Pancreas (tissue), 10 donors: ENCODE results near the gene PLA2G6. TPM values are rescaled to one million over a fixed set of nuclear protein-coding genes. Genes with fewer than 3 reads are reported as not detected.

Experiments used
- ATAC-seq, 4 donors: fragments of 200-7000 bp; cut with Tn5 transposase; one replicate each; pipeline versions ENCODE4 v1.8.0 to v1.9.1; 2020; ENCODE audit warnings: mild to moderate bottlenecking in 4 of 4, moderate library complexity in 4 of 4
- DNase-seq, 6 donors: peaks; one replicate each; pipeline ENCODE4 v3.0.0-alpha.2; 2020
- FAIRE-seq: peaks from 2 replicates; lab custom pipeline; 2012; peaks lifted over from hg19 to GRCh38; lab: Jason Lieb, UNC
- H3K27ac ChIP-seq, 4 donors: fragments of 200-600 bp; sonication (generic); 1 replicate in 3 of 4; 2 replicates in 1 of 4; pipeline versions ENCODE4 v1.5.0 to v1.8.0; 2020
- H3K27me3 ChIP-seq, 4 donors: fragments of 200-600 bp; one replicate each; pipeline ENCODE4 v1.8.0; 2021
- H3K36me3 ChIP-seq, 3 donors: fragments of 200-600 bp; sonication (generic) in 1 of 3; one replicate each; pipeline versions ENCODE4 v1.5.0 to v1.8.0; 2020 to 2021
- H3K4me1 ChIP-seq, 3 donors: fragments of 200-600 bp; one replicate each; pipeline ENCODE4 v1.8.0; 2021
- H3K4me3 ChIP-seq, 4 donors: fragments of 200-600 bp; sonication (generic) in 2 of 4; one replicate each; pipeline versions ENCODE4 v1.5.0 to v1.8.0; 2020 to 2021
- H3K9me3 ChIP-seq, 4 donors: fragments of 200-600 bp; one replicate each; pipeline ENCODE4 v1.8.0; 2021
- WGBS, 2 donors: extraction: QIAGEN DNeasy Blood & Tissue Kit; methylation state at CpG; one replicate each; pipeline ENCODE4 v1.1.7; 2013; 5-methylcytosine and 5-hydroxymethylcytosine counted together
- intact Hi-C, 3 donors: fragments of 100-400 bp; cut with DNase I; formaldehyde crosslinking; loops; one replicate each; pipeline versions ENCODE4 v1.11.1 to v1.14.2; 2022
- polyA plus RNA-seq, 2 donors: library from polyadenylated mRNA; stranded (reverse); fragments of 200-250 nt; gene quantifications; one replicate each; pipeline ENCODE4 v1.2.3, GENCODE V29; 2013
- total RNA-seq, 6 donors: library from RNA; stranded (reverse); fragmentation: NEBNext Ultra II Directional in 4 of 6; extraction: Animal tissue kit (Norgen Biotek cat#: 25700) in 4 of 6; gene quantifications; one replicate each; pipeline versions ENCODE4 v1.2.1 to v1.2.4, GENCODE V29; 2021 to 2023
- TF ChIP-seq, protein P1 (sequence below), 4 donors: fragments of 200-600 bp; sonication (generic) in 3 of 4; IDR thresholded peaks; one replicate each; pipeline versions ENCODE4 v1.5.0 to v1.8.0; 2021; ENCODE audit warnings: antibody characterized with exemption in 4 of 4
- donor health status: healthy with polysubstance abuse.
- donor health status: DM: no; HTN: no; CAD: no; lungs with moderate emphysema.
- donor health status: DM: no; HTN: no; CAD: no.
- donor health status: control.
- donor health status: control.
- donor health status: Bipolar disorder and iron deficiency.
- donor health status: DM: yes; HTN: yes; CAD: no.
- donor health status: DM: no; HTN: no; CAD: no.
- donor health status: DM: no; HTN: no; CAD: no.
- donor health status: DM: yes; HTN: yes; CAD: no.

Gene PLA2G6
- total and polyA plus RNA-seq, 8 donors = 8.7 to 109 (median 26.1) TPM

- Histone ChIP-seq H3K4me1 (peaks cover 0 to 10% (median 0%) of the 10 kb centered on the region in 3 donors), H3K4me3 (peak overlapping the region in 3 of 4 donors; percentile 3 to 71 (median 67)), H3K36me3 (no peaks in the 10 kb centered on the region), H3K27ac (peak overlapping the region; percentile 96 to 99 (median 98)), H3K9me3 (no peaks in the 10 kb centered on the region), H3K27me3 (no peaks in the 10 kb centered on the region)
- FAIRE-seq (no peak), ATAC-seq (no peak), DNase-seq (peak in 1 of 6 donors; percentile 57)
- TF ChIP-seq, protein P1, sequence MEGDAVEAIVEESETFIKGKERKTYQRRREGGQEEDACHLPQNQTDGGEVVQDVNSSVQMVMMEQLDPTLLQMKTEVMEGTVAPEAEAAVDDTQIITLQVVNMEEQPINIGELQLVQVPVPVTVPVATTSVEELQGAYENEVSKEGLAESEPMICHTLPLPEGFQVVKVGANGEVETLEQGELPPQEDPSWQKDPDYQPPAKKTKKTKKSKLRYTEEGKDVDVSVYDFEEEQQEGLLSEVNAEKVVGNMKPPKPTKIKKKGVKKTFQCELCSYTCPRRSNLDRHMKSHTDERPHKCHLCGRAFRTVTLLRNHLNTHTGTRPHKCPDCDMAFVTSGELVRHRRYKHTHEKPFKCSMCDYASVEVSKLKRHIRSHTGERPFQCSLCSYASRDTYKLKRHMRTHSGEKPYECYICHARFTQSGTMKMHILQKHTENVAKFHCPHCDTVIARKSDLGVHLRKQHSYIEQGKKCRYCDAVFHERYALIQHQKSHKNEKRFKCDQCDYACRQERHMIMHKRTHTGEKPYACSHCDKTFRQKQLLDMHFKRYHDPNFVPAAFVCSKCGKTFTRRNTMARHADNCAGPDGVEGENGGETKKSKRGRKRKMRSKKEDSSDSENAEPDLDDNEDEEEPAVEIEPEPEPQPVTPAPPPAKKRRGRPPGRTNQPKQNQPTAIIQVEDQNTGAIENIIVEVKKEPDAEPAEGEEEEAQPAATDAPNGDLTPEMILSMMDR (IDR thresholded peaks at IDR 0.05) = no peak
- intact Hi-C loops = no loop called here
- WGBS, 2 donors = 19 to 21% methylated on average over 8 of the region's 8 CpGs
Measured at GRCh38 chr22:38201371-38201710, 19.7 kb upstream of the PLA2G6 start.

GRCh38 chr22:38199826-38200559 is 18.4 kb upstream of the PLA2G6 start:
- intact Hi-C loops = no loop called here
- no peak for DNase-seq
- no peaks in the 10 kb centered on the region for H3K27me3 ChIP-seq
- ATAC-seq = no peak
- no peak overlapping the region for H3K27ac ChIP-seq
- no peak overlapping the region for H3K4me3 ChIP-seq
- no peaks in the 10 kb centered on the region for H3K36me3 ChIP-seq
- no peak for FAIRE-seq
- WGBS, 2 donors = 81 to 87% methylated on average over 10 of the region's 10 CpGs
- TF ChIP-seq, protein P1 (IDR thresholded peaks at IDR 0.05) = no peak
- no peaks in the 10 kb centered on the region for H3K9me3 ChIP-seq
- peaks cover 0 to 10% (median 0%) of the 10 kb centered on the region in 3 donors for H3K4me1 ChIP-seq

DNA sequence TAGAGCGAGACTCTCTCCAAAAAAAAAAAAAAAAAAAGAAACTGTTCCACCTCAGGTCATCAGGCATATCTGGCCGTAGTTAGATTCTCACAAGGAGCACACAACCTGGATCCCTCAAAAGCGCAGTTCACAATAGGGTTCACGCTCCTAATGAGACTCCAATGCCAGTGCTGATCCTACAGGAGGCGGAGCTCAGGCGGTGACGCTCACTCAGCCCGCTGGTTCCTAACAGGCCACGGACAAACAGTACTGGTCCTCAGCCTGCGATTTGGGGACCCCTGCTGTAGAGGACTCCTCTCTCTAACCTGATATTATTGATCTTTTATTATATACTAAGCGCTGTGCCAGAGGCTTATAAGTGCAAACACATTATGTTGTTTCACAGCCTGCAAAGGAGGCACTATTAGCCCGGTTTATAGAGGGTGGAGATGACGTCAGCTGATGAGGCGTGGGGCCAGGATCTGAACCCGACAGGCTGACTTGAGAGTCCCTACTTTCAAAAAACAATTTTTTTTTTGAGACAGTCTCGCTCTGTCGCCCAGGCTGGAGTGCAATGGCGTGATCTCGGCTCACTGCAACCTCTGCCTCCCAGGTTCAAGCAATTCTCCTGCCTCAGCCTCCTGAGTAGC is 15.3 kb upstream of the PLA2G6 start:
- Histone ChIP-seq H3K4me3 (no peak overlapping the region), H3K9me3 (no peaks in the 10 kb centered on the region), H3K4me1 (peaks cover 0 to 4% (median 0%) of the 10 kb centered on the region in 3 donors), H3K36me3 (no peaks in the 10 kb centered on the region), H3K27ac (no peak overlapping the region), H3K27me3 (no peaks in the 10 kb centered on the region)
- WGBS, 2 donors = 78 to 82% methylated on average over 19 of the region's 19 CpGs
- ATAC-seq = no peak
- no peak for FAIRE-seq
- intact Hi-C loops = no loop called here
- no peak for DNase-seq
- TF ChIP-seq, protein P1 (IDR thresholded peaks at IDR 0.05) = no peak

DNA sequence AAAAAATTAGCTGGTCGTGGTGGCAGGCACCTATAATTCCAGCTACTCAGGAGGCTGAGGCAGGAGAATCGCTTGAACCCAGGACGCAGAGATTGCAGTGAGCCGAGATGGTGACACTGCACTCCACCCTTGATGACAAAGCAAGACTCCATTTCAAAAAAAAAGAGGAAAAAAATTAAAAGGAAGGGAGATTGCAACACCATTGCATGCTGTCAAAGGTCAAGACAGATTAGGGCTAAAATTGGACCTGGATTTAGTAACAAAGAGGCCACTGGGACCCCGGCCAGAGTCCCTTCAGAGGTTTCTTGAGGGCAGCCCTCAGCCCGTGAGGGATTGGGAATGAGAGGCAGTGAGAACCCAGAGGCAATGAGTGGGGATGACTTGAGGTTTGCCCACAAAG is 11.9 kb upstream of the PLA2G6 start:
- FAIRE-seq = no peak
- no peak for DNase-seq
- Histone ChIP-seq H3K4me1 (peaks cover 0 to 4% (median 0%) of the 10 kb centered on the region in 3 donors), H3K4me3 (no peak overlapping the region), H3K36me3 (no peaks in the 10 kb centered on the region), H3K27ac (no peak overlapping the region), H3K9me3 (no peaks in the 10 kb centered on the region), H3K27me3 (no peaks in the 10 kb centered on the region)
- ATAC-seq = peak in 3 of 4 donors; percentile 27 to 61 (median 47)
- TF ChIP-seq, protein P1 (IDR thresholded peaks at IDR 0.05) = no peak
- intact Hi-C loops = no loop called here
- 53 to 59% methylated on average over 6 of the region's 6 CpGs for WGBS, 2 donors

DNA sequence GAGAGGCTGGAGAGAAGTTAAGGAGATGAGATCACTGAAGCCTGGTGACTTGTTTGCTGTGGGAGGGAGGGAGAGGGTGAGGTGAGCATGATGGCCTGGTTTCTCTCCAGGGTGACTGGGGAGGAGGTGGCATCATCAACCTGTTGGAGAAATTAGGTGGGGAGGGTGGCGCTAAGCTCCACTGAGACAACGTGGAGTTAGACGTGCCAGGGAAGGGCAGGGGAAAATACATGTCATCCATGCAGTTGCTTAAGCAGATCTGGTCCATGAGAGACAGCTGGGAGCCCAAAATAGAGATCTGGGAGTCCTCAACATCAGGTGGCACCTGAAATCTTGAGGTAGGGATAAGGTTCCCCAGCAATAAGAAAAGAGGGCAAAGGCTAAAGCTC is 10.8 kb upstream of the PLA2G6 start:
- TF ChIP-seq, protein P1 (IDR thresholded peaks at IDR 0.05) = no peak
- Histone ChIP-seq H3K4me1 (peaks cover 7 to 11% (median 7%) of the 10 kb centered on the region in 3 donors), H3K27me3 (no peaks in the 10 kb centered on the region), H3K27ac (no peak overlapping the region), H3K36me3 (no peaks in the 10 kb centered on the region), H3K4me3 (no peak overlapping the region), H3K9me3 (no peaks in the 10 kb centered on the region)
- WGBS, 2 donors = 83 to 90% methylated on average over 3 of the region's 3 CpGs
- intact Hi-C loops = no loop called here
- no peak for ATAC-seq
- FAIRE-seq = no peak
- DNase-seq = no peak
